A673 (cell line): ENCODE measurements around the gene ZNF605.

Experiments
- EZH2 ChIP-seq: fragments of 200-600 bp; sonication (generic); IDR thresholded peaks from 2 replicates; pipeline ENCODE4 v1.6.1; 2017; ENCODE audit warnings: borderline replicate concordance, low read depth, mild to moderate bottlenecking, mixed read lengths, antibody characterized with exemption, low read length; ENCODE audit not compliant: poor library complexity, severe bottlenecking
- TF ChIP-seq, protein P1 (sequence below): fragments of 300-800, 200-600 bp; sonication (generic); conservative IDR thresholded peaks from 2 replicates; pipeline ENCODE4 v1.5.1; 2017; ENCODE audit warnings: low read depth, mild to moderate bottlenecking, antibody characterized with exemption, low read length, moderate library complexity, mixed read lengths

DNA sequence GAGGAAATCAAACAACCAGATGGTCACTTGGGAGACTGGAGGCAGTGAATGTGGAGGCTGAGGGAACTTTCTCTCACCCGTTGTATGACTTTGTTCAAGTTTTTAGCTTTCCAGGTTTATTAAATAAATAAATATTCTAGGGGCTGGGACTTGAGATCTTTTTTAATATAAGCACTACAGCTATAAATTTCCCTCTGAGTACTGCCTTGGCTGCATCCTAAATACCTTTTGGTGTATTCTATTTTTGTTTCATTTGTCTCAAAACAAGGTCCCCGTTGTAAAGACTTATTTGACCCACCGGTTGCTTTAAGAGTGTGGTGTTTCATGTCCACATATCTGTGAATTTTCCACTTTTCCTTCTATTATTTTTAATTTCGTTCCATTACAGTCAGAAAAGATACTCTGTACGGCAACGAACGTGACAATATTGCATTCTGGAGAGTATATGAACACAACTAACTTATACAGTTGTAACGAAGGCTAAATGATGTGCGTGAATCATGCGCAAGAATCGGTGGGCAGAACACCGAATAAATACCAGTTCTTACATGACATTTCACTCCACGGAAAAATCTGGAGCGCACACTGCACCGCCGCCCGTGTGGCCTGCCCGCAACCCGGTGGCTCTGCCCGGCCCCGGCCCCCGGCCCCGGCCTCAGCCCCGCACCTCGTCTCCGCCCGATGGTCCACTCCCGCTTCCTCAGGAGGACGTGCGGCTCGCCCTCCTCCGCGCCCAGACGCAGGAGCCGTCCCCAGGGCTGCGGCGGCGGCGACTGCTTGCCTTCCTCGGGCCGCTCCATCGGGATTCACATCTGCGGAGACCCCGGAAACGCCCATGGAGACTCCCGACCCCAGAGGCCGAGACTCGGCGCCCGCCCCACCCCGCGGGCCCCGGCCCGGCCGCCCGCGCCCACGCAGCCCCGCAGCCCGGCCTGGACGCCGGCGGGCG lies 69.3 kb downstream of the ZNF605 start:
- TF ChIP-seq, protein P1, sequence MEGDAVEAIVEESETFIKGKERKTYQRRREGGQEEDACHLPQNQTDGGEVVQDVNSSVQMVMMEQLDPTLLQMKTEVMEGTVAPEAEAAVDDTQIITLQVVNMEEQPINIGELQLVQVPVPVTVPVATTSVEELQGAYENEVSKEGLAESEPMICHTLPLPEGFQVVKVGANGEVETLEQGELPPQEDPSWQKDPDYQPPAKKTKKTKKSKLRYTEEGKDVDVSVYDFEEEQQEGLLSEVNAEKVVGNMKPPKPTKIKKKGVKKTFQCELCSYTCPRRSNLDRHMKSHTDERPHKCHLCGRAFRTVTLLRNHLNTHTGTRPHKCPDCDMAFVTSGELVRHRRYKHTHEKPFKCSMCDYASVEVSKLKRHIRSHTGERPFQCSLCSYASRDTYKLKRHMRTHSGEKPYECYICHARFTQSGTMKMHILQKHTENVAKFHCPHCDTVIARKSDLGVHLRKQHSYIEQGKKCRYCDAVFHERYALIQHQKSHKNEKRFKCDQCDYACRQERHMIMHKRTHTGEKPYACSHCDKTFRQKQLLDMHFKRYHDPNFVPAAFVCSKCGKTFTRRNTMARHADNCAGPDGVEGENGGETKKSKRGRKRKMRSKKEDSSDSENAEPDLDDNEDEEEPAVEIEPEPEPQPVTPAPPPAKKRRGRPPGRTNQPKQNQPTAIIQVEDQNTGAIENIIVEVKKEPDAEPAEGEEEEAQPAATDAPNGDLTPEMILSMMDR: no peak
- no peak for TF ChIP-seq EZH2
